Upper lobe of right lung (tissue), 1 donor: ENCODE results near the gene CAMSAP3. TPM values are rescaled to one million over a fixed set of nuclear protein-coding genes. Genes with fewer than 3 reads are reported as not detected.
A peak's percentile ranks its signal among the peaks of the same experiment; 100 is the strongest.

ENCODE experiments used
- ATAC-seq: fragments of 200-7000 bp; cut with Tn5 transposase; one replicate; pipeline ENCODE4 v1.9.1; 2020; ENCODE audit warnings: mild to moderate bottlenecking, moderate library complexity
- DNase-seq: peaks from one replicate; pipeline ENCODE4 v3.0.0-alpha.2; 2020
- H3K27ac ChIP-seq: fragments of 200-600 bp; one replicate; pipeline ENCODE4 v1.8.0; 2022
- H3K27me3 ChIP-seq: fragments of 200-600 bp; one replicate; pipeline ENCODE4 v1.8.0; 2022; ENCODE audit warnings: mild to moderate bottlenecking
- H3K36me3 ChIP-seq: fragments of 200-600 bp; one replicate; pipeline ENCODE4 v1.8.0; 2022
- H3K4me1 ChIP-seq: fragments of 200-600 bp; one replicate; pipeline ENCODE4 v1.8.0; 2022
- H3K4me3 ChIP-seq: fragments of 200-600 bp; one replicate; pipeline ENCODE4 v1.8.0; 2022; ENCODE audit warnings: mild to moderate bottlenecking
- H3K9me3 ChIP-seq: fragments of 200-600 bp; one replicate; pipeline ENCODE4 v1.8.0; 2022
- intact Hi-C: fragments of 100-400 bp; cut with DNase I; formaldehyde crosslinking; loops from one replicate; pipeline ENCODE4 v1.11.0; 2022
- long read RNA-seq: library from polyadenylated mRNA; unstranded; transcript quantifications from one replicate; pipeline ENCODE4 v2.0.0, GENCODE V29; 2021
- total RNA-seq: library from RNA; stranded (reverse); fragmentation: NEBNext Ultra II Directional; extraction: Animal tissue kit (Norgen Biotek cat#: 25700); gene quantifications from one replicate; pipeline ENCODE4 v1.2.1, GENCODE V29; 2021
- TF ChIP-seq, protein P1 (sequence below): fragments of 200-600 bp; IDR thresholded peaks from one replicate; pipeline ENCODE4 v1.8.0; 2022; ENCODE audit warnings: antibody characterized with exemption
- donor health status: DM: no; HTN: yes; CAD: no; lungs with severe emphysema.

The CAMSAP3 gene, protein sequence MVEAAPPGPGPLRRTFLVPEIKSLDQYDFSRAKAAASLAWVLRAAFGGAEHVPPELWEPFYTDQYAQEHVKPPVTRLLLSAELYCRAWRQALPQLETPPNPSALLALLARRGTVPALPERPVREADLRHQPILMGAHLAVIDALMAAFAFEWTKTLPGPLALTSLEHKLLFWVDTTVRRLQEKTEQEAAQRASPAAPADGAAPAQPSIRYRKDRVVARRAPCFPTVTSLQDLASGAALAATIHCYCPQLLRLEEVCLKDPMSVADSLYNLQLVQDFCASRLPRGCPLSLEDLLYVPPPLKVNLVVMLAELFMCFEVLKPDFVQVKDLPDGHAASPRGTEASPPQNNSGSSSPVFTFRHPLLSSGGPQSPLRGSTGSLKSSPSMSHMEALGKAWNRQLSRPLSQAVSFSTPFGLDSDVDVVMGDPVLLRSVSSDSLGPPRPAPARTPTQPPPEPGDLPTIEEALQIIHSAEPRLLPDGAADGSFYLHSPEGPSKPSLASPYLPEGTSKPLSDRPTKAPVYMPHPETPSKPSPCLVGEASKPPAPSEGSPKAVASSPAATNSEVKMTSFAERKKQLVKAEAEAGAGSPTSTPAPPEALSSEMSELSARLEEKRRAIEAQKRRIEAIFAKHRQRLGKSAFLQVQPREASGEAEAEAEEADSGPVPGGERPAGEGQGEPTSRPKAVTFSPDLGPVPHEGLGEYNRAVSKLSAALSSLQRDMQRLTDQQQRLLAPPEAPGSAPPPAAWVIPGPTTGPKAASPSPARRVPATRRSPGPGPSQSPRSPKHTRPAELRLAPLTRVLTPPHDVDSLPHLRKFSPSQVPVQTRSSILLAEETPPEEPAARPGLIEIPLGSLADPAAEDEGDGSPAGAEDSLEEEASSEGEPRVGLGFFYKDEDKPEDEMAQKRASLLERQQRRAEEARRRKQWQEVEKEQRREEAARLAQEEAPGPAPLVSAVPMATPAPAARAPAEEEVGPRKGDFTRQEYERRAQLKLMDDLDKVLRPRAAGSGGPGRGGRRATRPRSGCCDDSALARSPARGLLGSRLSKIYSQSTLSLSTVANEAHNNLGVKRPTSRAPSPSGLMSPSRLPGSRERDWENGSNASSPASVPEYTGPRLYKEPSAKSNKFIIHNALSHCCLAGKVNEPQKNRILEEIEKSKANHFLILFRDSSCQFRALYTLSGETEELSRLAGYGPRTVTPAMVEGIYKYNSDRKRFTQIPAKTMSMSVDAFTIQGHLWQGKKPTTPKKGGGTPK
- total RNA-seq = 29.1 TPM
- long read RNA-seq, partial matches to known transcripts = 40 of 56 reads
- long read RNA-seq, other reads (novel, unspliced or antisense) = 11 of 56 reads

DNA sequence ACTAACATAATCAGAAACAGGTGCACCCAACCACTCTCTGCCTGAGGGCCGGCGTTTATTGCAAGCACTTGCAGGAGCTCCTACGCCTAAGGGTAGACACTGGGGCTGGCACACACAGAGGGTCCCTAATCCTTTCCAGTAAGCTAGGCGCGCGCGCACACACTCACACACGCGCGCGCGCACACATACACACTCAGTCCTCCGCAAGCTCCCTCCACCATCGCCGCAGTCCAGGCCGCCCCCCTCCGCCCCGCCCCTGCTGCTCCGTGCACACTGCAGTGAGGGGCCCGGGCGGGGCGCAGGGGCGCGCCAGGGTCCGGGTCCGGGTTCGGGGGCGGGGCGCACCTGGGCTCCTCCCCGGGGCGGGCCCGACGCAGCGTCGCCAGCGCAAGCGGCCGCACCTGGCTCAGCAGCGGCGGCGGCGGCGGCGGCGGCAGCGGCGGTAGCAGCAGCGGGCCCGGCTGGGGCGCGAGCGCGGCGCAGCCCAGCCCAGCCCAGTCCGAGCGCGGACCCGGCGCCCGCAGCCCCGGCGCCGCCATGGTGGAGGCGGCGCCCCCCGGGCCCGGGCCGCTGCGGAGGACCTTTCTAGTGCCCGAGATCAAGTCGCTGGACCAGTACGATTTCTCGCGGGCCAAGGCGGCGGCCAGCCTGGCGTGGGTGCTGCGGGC lies at the start of gene CAMSAP3:
CAMSAP3 (plus strand) TSS at position 398 of the 668 bp plus-strand sequence; CDS start at position 538, 140 bp downstream.
- intact Hi-C loops = no loop called here
- Histone ChIP-seq H3K9me3 (no peaks in the 10 kb centered on the region), H3K36me3 (no peaks in the 10 kb centered on the region), H3K4me1 (no peaks in the 10 kb centered on the region), H3K27ac (no peak within 1 kb of the TSS), H3K27me3 (peaks cover 33% of the 10 kb centered on the region), H3K4me3 (peak within 1 kb of the TSS; percentile 53)
- TF ChIP-seq, protein P1, sequence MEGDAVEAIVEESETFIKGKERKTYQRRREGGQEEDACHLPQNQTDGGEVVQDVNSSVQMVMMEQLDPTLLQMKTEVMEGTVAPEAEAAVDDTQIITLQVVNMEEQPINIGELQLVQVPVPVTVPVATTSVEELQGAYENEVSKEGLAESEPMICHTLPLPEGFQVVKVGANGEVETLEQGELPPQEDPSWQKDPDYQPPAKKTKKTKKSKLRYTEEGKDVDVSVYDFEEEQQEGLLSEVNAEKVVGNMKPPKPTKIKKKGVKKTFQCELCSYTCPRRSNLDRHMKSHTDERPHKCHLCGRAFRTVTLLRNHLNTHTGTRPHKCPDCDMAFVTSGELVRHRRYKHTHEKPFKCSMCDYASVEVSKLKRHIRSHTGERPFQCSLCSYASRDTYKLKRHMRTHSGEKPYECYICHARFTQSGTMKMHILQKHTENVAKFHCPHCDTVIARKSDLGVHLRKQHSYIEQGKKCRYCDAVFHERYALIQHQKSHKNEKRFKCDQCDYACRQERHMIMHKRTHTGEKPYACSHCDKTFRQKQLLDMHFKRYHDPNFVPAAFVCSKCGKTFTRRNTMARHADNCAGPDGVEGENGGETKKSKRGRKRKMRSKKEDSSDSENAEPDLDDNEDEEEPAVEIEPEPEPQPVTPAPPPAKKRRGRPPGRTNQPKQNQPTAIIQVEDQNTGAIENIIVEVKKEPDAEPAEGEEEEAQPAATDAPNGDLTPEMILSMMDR = no peak
- peak; percentile 94 for ATAC-seq
- DNase-seq = peak; percentile 85

DNA sequence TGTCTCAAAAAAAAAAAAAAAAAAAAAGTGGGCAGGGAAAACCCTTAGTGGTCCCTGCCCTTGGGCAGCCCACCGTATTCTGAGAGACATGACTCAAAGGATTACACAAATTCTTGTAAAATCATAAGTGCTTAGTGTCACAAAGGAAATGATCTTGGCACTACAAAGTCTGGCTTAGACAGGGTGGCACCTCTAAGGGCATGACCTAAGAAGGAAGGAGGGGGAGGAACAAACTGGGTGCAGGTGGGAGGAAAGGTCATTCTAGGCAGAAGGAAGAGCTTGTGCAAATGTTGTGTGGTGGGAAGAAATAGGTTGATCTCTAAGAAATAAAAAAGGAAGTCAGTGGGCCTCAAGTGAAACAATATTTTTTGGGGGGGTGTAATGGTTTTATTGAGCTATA lies 49.8 kb upstream of the CAMSAP3 start:
- Histone ChIP-seq H3K4me3 (no peak overlapping the region), H3K27me3 (no peaks in the 10 kb centered on the region), H3K27ac (no peak overlapping the region), H3K36me3 (peaks cover 52% of the 10 kb centered on the region), H3K4me1 (no peaks in the 10 kb centered on the region), H3K9me3 (no peaks in the 10 kb centered on the region)
- peak; percentile 62 for ATAC-seq
- DNase-seq = no peak
- TF ChIP-seq, protein P1 = no peak
- intact Hi-C loops = no loop called here

DNA sequence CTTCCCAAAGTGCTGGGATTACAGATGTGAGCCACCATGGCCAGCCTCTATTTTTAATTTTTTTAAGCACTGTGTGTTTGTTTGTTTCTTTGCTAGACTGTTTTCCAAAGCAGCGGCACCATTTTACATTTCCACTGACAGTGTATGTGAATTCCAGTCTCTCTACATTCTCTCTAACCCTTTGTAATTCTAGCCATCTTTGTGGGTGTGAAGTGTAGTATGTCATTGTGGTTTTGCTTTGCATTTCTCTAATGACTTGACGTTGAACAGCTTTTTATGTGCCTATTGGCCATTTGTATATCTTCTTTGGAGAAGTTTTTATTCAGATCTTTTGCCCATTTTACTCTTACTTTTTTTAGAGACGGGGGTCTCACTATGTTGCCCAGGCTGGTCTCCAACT lies 48.5 kb upstream of the CAMSAP3 start:
- TF ChIP-seq, protein P1 = no peak
- intact Hi-C loops = no loop called here
- Histone ChIP-seq H3K4me3 (no peak overlapping the region), H3K27me3 (no peaks in the 10 kb centered on the region), H3K4me1 (no peaks in the 10 kb centered on the region), H3K36me3 (peaks cover 47% of the 10 kb centered on the region), H3K27ac (no peak overlapping the region), H3K9me3 (no peaks in the 10 kb centered on the region)
- DNase-seq (no peak), ATAC-seq (no peak)

DNA sequence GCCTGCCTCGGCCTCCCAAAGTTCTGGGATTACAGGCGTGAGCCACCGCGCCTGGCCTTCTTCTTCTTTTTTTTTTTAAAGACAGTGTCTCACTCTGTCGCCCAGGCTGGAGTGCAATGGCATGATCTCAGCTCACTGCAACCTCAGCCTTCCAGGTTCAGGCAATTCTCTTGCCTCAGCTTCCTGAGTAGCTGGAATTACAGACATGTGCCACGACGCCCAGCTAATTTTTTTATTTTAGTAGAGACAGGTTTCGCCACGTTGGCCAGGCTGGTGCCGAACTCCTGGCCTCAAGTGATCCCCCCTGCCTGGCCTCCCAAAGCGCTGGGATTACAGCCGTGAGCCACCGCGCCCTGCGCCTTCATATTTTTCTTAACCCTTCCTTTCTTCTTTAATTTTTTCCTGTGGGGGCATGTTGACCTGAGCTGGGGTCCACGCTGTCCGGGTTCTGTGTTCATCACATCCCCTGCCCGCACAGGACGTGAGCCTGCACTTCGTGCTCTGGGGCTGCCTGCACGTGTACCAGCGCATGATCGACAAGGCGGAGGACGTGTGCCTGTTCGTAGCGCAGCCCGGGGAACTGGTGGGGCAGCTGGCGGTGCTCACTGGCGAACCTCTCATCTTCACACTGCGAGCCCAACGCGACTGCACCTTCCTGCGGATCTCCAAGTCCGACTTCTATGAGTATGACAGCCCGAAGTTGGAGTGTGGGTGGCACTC lies 46.1 kb upstream of the CAMSAP3 start:
- Histone ChIP-seq H3K4me3 (no peak overlapping the region), H3K9me3 (no peaks in the 10 kb centered on the region), H3K27me3 (no peaks in the 10 kb centered on the region), H3K27ac (no peak overlapping the region), H3K4me1 (no peaks in the 10 kb centered on the region), H3K36me3 (peaks cover 48% of the 10 kb centered on the region)
- intact Hi-C loops = no loop called here
- peak; percentile 62 for DNase-seq
- TF ChIP-seq, protein P1 = no peak
- no peak for ATAC-seq
